ENCODE results near the gene BRAP. TPM values are rescaled to one million over a fixed set of nuclear protein-coding genes. Genes with fewer than 3 reads are reported as not detected.
"Not testable (repeated sequence)": the region's sequence is repeated elsewhere in the genome, so short reads cannot be mapped to it uniquely, and the experiment has no call there.

BRAP gene
- total RNA-seq, 1 donor from 2014 or later, result 26.5 TPM

DNA sequence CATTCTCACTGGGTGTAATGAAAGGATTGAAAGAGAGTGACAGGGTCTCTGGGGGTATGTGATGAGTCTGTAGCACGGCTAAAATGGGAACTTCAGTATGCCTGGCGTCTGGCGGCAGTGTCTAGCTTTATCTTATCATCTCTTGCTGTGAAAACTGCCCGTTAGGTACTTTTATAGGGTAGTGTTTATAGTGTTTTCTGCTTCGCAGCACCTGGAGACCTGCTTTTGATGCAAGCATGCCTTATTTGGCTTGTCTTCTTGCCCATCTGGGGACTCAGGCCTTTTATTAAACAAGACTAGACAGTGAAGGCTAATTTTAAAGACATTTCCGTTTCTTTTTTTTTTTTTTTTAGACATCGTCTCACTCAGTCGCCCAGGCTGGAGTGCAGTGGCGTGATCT is 44.7 kb upstream of the BRAP start:
- DNase-seq (ENCODE audit: low spot score), result no peak
- no peak overlapping the region for H3K4me3 ChIP-seq
- no peak overlapping the region for H3K4me2 ChIP-seq
- TF ChIP-seq EZH2 (IDR thresholded peaks at IDR 0.05), result no peak
- no peak for TF ChIP-seq EZH2phosphoT487 (IDR thresholded peaks at IDR 0.05)
- TF ChIP-seq, protein P1, sequence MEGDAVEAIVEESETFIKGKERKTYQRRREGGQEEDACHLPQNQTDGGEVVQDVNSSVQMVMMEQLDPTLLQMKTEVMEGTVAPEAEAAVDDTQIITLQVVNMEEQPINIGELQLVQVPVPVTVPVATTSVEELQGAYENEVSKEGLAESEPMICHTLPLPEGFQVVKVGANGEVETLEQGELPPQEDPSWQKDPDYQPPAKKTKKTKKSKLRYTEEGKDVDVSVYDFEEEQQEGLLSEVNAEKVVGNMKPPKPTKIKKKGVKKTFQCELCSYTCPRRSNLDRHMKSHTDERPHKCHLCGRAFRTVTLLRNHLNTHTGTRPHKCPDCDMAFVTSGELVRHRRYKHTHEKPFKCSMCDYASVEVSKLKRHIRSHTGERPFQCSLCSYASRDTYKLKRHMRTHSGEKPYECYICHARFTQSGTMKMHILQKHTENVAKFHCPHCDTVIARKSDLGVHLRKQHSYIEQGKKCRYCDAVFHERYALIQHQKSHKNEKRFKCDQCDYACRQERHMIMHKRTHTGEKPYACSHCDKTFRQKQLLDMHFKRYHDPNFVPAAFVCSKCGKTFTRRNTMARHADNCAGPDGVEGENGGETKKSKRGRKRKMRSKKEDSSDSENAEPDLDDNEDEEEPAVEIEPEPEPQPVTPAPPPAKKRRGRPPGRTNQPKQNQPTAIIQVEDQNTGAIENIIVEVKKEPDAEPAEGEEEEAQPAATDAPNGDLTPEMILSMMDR (IDR thresholded peaks at IDR 0.05), result no peak
- peaks cover 21% of the 10 kb centered on the region for H3K36me3 Mint-ChIP-seq
- H3K4me1 Mint-ChIP-seq, result no peaks in the 10 kb centered on the region
- no peaks in the 10 kb centered on the region for H3F3A ChIP-seq (ENCODE audit: low read depth)
- no peaks in the 10 kb centered on the region for H3K79me2 ChIP-seq (ENCODE audit: low read depth)
- no peaks in the 10 kb centered on the region for H3K36me3 ChIP-seq
- H3K27me3 ChIP-seq, result no peaks in the 10 kb centered on the region
- no peaks in the 10 kb centered on the region for H3K9me3 Mint-ChIP-seq
- H3K4me1 ChIP-seq, result no peaks in the 10 kb centered on the region
- no peaks in the 10 kb centered on the region for H3K27me3 Mint-ChIP-seq (ENCODE audit: insufficient read depth, low read depth)
- no peak overlapping the region for H3K9ac ChIP-seq
- H3K27ac ChIP-seq, result no peak overlapping the region
- no peaks in the 10 kb centered on the region for H3K9me3 ChIP-seq (ENCODE audit: low read depth)
- H3K27ac Mint-ChIP-seq, result peak overlapping the region; percentile 13
- no peaks in the 10 kb centered on the region for H4K20me1 ChIP-seq (ENCODE audit: low read depth)
- H2AFZ ChIP-seq (replicated peaks), result no peak overlapping the region
- no peak overlapping the region for H3K4me3 Mint-ChIP-seq

DNA sequence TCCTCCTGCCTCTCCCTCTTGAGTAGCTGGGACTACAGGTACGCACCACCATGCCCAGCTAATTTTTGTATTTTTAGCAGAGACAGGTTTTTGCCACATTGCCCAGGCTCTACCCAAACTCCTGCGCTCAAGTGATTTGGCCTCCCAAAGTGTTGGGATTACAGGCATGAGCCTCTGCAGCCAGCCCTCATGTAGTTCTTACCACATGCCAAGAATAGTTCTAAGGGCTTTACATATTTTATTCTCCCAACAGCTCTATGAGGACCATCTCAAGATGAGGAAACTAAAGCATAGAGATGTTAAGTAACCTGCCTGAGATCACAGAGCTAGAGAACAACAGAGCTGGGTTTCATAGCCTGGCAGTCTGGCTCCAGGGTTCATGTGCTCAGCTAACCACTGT is 43.0 kb upstream of the BRAP start:
- Histone ChIP-seq H4K20me1 (ENCODE audit: low read depth) (no peaks in the 10 kb centered on the region), H3K79me2 (ENCODE audit: low read depth) (no peaks in the 10 kb centered on the region), H3F3A (ENCODE audit: low read depth) (no peaks in the 10 kb centered on the region), H3K27me3 (no peaks in the 10 kb centered on the region), H3K36me3 (no peaks in the 10 kb centered on the region), H3K9ac (no peak overlapping the region), H3K4me3 (no peak overlapping the region), H3K4me2 (no peak overlapping the region), H3K4me1 (no peaks in the 10 kb centered on the region), H3K27ac (no peak overlapping the region), H3K9me3 (ENCODE audit: low read depth) (no peaks in the 10 kb centered on the region), H2AFZ (replicated peaks) (no peak overlapping the region)
- TF ChIP-seq EZH2 (IDR thresholded peaks at IDR 0.05), result no peak
- TF ChIP-seq EZH2phosphoT487 (IDR thresholded peaks at IDR 0.05), result no peak
- TF ChIP-seq, protein P1 (IDR thresholded peaks at IDR 0.05), result no peak
- H3K9me3 Mint-ChIP-seq, result peaks cover 9% of the 10 kb centered on the region
- H3K27me3 Mint-ChIP-seq (ENCODE audit: insufficient read depth, low read depth), result no peaks in the 10 kb centered on the region
- DNase-seq (ENCODE audit: low spot score), result no peak
- no peaks in the 10 kb centered on the region for H3K4me1 Mint-ChIP-seq
- H3K27ac Mint-ChIP-seq, result no peak overlapping the region
- peaks cover 26% of the 10 kb centered on the region for H3K36me3 Mint-ChIP-seq
- no peak overlapping the region for H3K4me3 Mint-ChIP-seq

DNA sequence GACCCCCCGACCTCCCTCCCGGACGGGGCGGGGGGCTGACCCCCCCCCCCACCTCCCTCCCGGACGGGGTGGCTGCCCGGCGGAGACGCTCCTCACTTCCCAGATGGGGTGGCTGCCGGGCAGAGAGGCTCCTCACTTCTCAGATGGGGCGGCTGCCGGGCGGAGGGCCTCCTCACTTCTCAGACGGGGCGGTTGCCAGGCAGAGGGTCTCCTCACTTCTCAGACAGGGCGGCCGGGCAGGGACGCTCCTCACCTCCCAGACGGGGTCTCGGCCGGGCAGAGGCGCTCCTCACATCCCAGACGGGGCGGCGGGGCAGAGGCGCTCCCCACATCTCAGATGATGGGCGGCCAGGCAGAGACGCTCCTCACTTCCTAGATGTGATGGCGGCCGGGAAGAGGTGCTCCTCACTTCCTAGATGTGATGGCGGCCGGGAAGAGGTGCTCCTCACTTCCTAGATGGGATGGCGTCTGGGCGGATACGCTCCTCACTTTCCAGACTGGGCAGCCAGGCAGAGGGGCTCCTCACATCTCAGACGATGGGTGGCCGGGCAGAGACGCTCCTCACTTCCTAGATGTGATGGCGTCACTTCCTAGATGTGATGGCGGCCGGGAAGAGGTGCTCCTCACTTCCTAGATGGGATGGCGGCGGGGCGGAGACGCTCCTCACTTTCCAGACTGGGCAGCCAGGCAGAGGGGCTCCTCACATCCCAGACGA is 38.0 kb upstream of the BRAP start:
- not testable (repeated sequence) for H3K4me3 ChIP-seq; H3K4me1 ChIP-seq; H2AFZ ChIP-seq (replicated peaks); H3K9ac ChIP-seq; H3K36me3 ChIP-seq; H3K4me1 Mint-ChIP-seq; DNase-seq (ENCODE audit: low spot score); H3K27ac Mint-ChIP-seq; H4K20me1 ChIP-seq (ENCODE audit: low read depth); H3K27ac ChIP-seq; H3K27me3 ChIP-seq; H3K4me2 ChIP-seq; H3K9me3 ChIP-seq (ENCODE audit: low read depth); H3K9me3 Mint-ChIP-seq; H3K4me3 Mint-ChIP-seq; H3K27me3 Mint-ChIP-seq (ENCODE audit: insufficient read depth, low read depth); H3F3A ChIP-seq (ENCODE audit: low read depth); H3K79me2 ChIP-seq (ENCODE audit: low read depth)
- H3K36me3 Mint-ChIP-seq, result peaks cover 27% of the 10 kb centered on the region

DNA sequence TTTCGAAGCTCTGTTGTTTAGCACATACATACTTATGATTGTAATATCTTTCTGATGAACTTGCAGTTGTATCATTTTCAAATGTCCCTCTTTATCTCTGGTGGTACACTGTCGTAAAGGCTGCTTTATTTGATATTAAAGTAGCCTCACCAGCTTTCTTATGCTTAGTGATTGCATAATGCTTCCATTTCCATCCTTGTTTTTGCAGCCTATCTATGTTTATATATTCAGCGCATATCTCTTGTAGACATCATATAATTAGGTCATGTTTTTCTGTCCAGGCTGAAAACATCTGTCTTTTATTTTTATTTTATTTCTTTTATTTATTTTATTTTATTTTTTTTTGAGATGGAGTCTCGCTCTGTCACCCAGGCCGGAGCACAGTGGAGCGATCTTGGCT is 34.7 kb upstream of the BRAP start:
- Histone ChIP-seq H3K9me3 (ENCODE audit: low read depth) (no peaks in the 10 kb centered on the region), H3K4me2 (no peak overlapping the region), H3K36me3 (peaks cover 4% of the 10 kb centered on the region), H4K20me1 (ENCODE audit: low read depth) (no peaks in the 10 kb centered on the region), H3K4me3 (no peak overlapping the region), H3K27me3 (no peaks in the 10 kb centered on the region), H3K9ac (no peak overlapping the region), H3F3A (ENCODE audit: low read depth) (no peaks in the 10 kb centered on the region), H2AFZ (replicated peaks) (no peak overlapping the region), H3K27ac (no peak overlapping the region), H3K4me1 (no peaks in the 10 kb centered on the region), H3K79me2 (ENCODE audit: low read depth) (no peaks in the 10 kb centered on the region)
- H3K4me1 Mint-ChIP-seq, result peaks cover 6% of the 10 kb centered on the region
- no peak overlapping the region for H3K27ac Mint-ChIP-seq
- no peak overlapping the region for H3K4me3 Mint-ChIP-seq
- no peaks in the 10 kb centered on the region for H3K27me3 Mint-ChIP-seq (ENCODE audit: insufficient read depth, low read depth)
- H3K36me3 Mint-ChIP-seq, result peaks cover 26% of the 10 kb centered on the region
- no peak for DNase-seq (ENCODE audit: low spot score)
- peaks cover 9% of the 10 kb centered on the region for H3K9me3 Mint-ChIP-seq
- TF ChIP-seq EZH2phosphoT487 (IDR thresholded peaks at IDR 0.05) (no peak), EZH2 (IDR thresholded peaks at IDR 0.05) (no peak)
- TF ChIP-seq, protein P1 (IDR thresholded peaks at IDR 0.05), result no peak

DNA sequence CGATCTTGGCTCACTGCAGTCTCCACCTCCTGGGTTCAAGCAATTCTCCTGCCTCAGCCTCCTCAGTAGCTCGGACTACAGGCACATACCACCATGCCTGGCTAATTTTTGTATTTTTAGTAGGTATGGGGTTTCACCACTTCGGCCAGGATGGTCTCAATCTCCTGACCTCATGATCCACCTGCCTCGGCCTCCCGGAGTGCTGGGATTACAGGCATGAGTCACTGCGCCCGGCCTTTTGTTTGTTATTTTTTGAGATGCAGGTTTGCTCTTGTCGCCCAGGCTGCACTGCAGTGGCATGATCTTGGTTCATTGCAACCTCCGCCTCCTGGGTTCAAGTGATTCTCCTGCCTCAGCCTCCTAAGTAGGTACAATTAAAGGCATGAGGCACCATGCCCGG is 33.6 kb upstream of the BRAP start:
- H3K27me3 ChIP-seq; H3K4me3 Mint-ChIP-seq; H3K27ac ChIP-seq; H4K20me1 ChIP-seq (ENCODE audit: low read depth); H3K9me3 ChIP-seq (ENCODE audit: low read depth); H3K4me3 ChIP-seq; H3K4me1 ChIP-seq; H3K4me2 ChIP-seq; H2AFZ ChIP-seq (replicated peaks); H3F3A ChIP-seq (ENCODE audit: low read depth); H3K36me3 ChIP-seq; H3K9me3 Mint-ChIP-seq; DNase-seq (ENCODE audit: low spot score); H3K79me2 ChIP-seq (ENCODE audit: low read depth); H3K27ac Mint-ChIP-seq; H3K27me3 Mint-ChIP-seq (ENCODE audit: insufficient read depth, low read depth); H3K9ac ChIP-seq: not testable (repeated sequence)
- Mint-ChIP-seq H3K4me1 (peaks cover 15% of the 10 kb centered on the region), H3K36me3 (peaks cover 16% of the 10 kb centered on the region)

Measured in neural progenitor cell (in vitro differentiated cells).